GM12874 (cell line): ENCODE data around the gene OXCT2.

Experiments used
- CTCF ChIP-seq: IDR thresholded peaks from 2 replicates; pipeline ENCODE4 v1.5.1; 2011; ENCODE audit warnings: low read depth, mild to moderate bottlenecking, control low read depth, low read length, moderate library complexity; ENCODE audit not compliant: insufficient read depth

Gene OXCT2

DNA sequence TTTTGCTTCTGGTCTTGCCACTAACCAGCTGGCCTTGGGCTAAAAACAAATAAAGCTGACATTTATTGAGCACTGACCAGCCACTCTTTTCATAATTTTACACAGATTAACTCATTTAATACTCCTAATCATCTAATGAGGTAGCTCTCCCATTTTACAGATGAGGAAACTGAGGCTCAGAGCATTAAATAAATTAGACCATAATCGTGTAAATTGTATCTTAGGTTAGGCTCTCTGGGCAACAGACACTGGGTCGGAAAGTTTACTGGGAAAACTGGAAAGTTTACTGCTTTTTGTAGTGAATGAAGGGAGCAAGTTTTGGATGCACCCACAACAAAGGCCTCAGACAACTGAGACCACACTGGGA, 10.2 kb upstream of the OXCT2 start:
- no peak for TF ChIP-seq CTCF

- TF ChIP-seq CTCF: no peak
Observed at GRCh38 chr1:39779821-39780220, 8.7 kb upstream of the OXCT2 start.

- TF ChIP-seq CTCF: no peak
Observed at GRCh38 chr1:39779137-39779536, 8.0 kb upstream of the OXCT2 start.

DNA sequence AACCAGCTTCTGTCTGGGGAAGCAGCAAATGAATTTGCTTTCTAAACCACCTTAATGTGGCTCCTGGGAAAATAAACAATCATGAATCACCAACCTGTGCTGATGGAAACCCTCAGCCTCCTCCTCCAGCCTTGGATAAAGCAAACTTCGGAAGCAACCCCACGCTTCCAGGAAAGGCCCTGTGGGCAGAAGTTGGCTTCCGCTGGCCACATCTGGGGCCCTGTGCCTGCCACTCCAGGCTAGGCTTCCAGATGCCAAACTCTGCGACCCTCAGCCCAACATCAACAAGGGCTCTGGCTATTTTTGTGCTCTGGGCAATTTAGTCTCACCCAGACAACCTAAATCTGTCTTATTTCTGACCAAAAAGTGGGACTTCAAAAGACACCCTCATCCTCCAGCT, 6.2 kb upstream of the OXCT2 start:
- TF ChIP-seq CTCF: no peak

DNA sequence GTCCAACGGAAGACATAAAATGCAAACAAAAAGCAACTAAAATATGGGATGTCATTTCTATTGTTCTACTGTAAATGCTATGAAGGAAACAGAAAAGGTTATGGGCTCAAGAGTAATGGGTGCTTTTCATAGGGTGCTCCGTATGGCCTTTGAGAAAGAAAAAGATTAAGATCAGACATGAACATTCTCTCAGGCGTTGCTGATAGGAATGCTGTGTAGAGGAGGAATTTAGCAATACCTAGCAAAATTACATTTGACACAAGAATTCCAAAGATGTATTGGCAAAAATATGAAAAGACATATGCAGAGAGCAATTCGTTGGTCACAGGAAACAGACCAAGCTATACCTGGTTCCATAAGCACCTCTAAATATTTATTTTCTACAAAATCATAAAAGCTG, 5.7 kb upstream of the OXCT2 start:
- no peak for TF ChIP-seq CTCF

DNA sequence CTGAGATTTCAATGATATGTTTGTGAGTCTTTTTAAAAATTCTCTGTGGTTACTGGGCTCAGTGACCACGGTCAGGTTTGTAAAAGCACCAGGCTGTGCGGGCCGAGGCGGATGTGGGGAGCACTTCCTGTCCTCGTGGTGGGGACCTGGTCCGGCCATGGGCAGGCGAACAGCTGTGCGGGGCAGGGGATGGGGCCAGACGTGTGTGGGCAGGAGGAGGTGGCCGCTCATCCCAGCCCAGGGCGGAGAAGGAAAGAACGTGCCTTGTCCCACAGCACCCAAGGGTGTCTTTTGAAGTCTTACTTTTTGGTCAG, 5.2 kb upstream of the OXCT2 start:
- TF ChIP-seq CTCF: no peak

DNA sequence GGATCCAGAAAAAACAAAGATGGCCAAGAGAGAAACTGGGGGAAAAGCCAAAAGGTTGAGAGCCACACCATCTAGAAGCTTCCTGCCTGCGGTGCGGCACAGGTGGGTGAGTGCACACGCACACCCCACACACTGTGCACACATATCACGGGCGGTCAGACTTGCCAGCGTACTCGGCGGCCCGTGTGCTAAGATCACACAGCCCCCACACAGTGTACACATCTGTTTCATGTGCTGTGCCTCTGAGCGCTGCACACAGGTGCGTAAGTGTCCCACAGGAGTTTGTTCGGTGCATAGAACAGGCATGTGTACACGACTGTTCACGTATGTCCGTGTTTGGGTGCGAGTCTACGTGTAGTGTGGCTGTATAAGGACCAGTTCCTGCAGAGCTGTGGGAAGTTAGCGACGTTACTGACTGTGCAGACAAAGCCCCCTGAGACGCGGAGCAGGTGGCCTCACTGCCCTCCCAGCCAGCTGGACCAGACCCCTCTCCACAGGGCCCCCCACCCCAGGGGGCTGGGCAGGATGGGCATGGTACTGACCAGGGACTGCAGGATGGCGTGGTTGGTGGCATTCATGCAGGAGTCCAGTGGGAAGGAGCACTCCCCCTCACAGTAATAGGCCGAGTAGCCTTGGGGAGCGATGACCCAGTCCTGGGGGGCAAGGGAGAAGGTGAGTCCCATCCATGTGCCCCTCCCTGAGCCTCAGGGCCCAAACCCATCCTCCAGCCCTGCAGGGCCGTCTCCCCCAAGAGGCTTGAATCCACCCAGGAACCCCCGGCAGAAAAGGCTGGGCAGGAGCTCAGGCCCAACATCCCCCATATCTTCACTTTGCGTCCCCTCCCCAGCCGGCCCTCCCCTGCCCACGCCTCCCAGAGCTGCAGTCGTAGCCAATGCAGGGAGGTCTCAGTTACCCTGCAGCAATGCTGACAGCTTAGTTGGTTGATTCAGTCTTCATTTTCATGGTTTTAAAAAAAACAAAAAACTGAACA, 8.3 kb downstream of the OXCT2 start:
- TF ChIP-seq CTCF: no peak
